Activated CD4-positive, alpha-beta T cell treated with anti-CD3 and anti-CD28 coated beads, Interleukin-2, amount 50 U/mL, for 24 hours (primary cell): ENCODE data around the gene UBAC1.

Experiments
- DNase-seq, 2 donors: peaks; one replicate each; pipeline ENCODE4 v3.0.0-alpha.2; 2020; ENCODE audit warnings: low read depth in 1 of 2, low spot score in 1 of 2

Gene UBAC1

GRCh38 chr9:135885100-135885853 is 75.9 kb downstream of the UBAC1 start:
- DNase-seq, result no peak

GRCh38 chr9:135884328-135885035 is 76.7 kb downstream of the UBAC1 start:
- no peak for DNase-seq

DNA sequence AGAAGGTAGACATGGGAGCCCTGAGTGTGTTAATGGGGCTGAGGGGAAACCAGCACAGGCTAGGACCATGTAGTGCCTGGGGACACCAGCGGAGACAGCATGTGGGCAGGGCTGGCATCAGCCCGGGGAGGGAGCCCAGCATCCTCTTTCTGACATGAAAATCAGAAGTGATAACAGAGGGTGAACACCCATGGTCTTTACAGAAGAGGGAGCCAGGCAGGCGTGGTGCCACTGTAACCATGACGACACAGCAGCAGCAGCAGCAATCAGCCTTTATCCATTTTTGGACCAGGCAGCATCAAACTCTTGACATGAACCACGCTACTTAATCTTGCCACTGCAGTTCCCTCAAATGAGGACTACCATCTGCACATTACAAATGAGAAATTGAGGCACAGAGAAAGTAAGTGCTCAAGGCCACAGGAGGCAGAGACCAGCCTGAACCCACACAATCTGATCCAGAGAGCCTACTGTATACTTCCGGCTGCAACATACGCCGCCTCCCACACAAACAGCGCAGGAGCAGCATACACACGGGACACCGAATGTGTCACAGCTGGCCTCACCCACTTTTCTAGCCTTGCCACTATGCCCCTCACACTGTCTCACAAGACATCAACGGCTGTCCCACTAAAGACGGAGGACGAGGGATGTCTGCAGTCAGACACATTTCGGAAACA is 77.6 kb downstream of the UBAC1 start:
- no peak for DNase-seq
